HG03558 (cell line): ENCODE data around the gene SRSF8.
"Not testable (repeated sequence)": the region's sequence is repeated elsewhere in the genome, so short reads cannot be mapped to it uniquely, and the experiment has no call there.

ENCODE experiments used
- ATAC-seq: cut with Tn5 transposase; IDR thresholded peaks from one replicate; pipeline ENCODE4 v1.9.1; 2021; ENCODE audit warnings: moderate number of reproducible peaks; ENCODE audit not compliant: unreplicated experiment; ENCODE audit errors: extremely low read depth

Gene SRSF8

GRCh38 chr11:95092549-95093324, 26.0 kb downstream of the SRSF8 start:
- no peak for ATAC-seq

- ATAC-seq = no peak
Measured at GRCh38 chr11:95093548-95093947, 26.8 kb downstream of the SRSF8 start.

- ATAC-seq = peak; percentile 86
Measured at GRCh38 chr11:95095858-95096587, 29.3 kb downstream of the SRSF8 start.

- ATAC-seq = no peak
Measured at GRCh38 chr11:95097209-95097608, 30.5 kb downstream of the SRSF8 start.

- ATAC-seq = no peak
Measured at GRCh38 chr11:95098826-95099225, 32.1 kb downstream of the SRSF8 start.

- ATAC-seq = no peak
Measured at GRCh38 chr11:95100191-95100648, 33.5 kb downstream of the SRSF8 start.

GRCh38 chr11:95100856-95101507, 34.3 kb downstream of the SRSF8 start:
- ATAC-seq = no peak

- no peak for ATAC-seq
Measured at GRCh38 chr11:95101935-95102334, 35.2 kb downstream of the SRSF8 start.

GRCh38 chr11:95102733-95103132, 36.0 kb downstream of the SRSF8 start:
- no peak for ATAC-seq

GRCh38 chr11:95103701-95104100, 37.0 kb downstream of the SRSF8 start:
- ATAC-seq = no peak

- no peak for ATAC-seq
Measured at GRCh38 chr11:95104121-95104830, 37.6 kb downstream of the SRSF8 start.

GRCh38 chr11:95104856-95105255, 38.1 kb downstream of the SRSF8 start:
- no peak for ATAC-seq

GRCh38 chr11:95108159-95108611, 41.5 kb downstream of the SRSF8 start:
- ATAC-seq = no peak

- ATAC-seq = no peak
Measured at GRCh38 chr11:95108671-95109551, 42.2 kb downstream of the SRSF8 start.

GRCh38 chr11:95111471-95111870, 44.8 kb downstream of the SRSF8 start:
- ATAC-seq = not testable (repeated sequence)

- ATAC-seq = no peak
Measured at GRCh38 chr11:95111923-95112540, 45.3 kb downstream of the SRSF8 start.

- ATAC-seq = no peak
Measured at GRCh38 chr11:95115597-95115996, 48.9 kb downstream of the SRSF8 start.

- no peak for ATAC-seq
Measured at GRCh38 chr11:95119361-95120060, 52.8 kb downstream of the SRSF8 start.
